ENCODE data around the gene FOXN3.

The FOXN3 gene

DNA sequence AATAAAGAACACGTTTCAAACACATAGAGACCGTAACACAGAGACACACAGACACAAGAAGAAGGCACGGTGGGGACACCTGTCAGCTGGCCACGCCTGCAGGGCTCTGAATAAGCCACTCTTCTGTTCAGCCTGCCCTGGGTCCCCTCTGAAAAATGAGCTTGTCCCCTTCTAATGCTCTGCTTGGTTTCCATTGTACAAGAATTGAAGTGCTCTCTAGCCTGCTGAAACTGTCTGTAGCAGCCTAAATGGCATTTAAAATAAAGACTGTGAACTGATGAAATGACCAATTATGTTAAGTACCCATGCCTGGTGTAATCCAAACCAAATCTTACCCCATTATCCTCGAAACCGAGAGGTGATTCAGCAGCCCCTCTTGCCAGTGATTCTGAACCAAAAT, 139.8 kb downstream of the FOXN3 start:
- no peak for DNase-seq (ENCODE audit: low read depth in 3 of 3)

DNA sequence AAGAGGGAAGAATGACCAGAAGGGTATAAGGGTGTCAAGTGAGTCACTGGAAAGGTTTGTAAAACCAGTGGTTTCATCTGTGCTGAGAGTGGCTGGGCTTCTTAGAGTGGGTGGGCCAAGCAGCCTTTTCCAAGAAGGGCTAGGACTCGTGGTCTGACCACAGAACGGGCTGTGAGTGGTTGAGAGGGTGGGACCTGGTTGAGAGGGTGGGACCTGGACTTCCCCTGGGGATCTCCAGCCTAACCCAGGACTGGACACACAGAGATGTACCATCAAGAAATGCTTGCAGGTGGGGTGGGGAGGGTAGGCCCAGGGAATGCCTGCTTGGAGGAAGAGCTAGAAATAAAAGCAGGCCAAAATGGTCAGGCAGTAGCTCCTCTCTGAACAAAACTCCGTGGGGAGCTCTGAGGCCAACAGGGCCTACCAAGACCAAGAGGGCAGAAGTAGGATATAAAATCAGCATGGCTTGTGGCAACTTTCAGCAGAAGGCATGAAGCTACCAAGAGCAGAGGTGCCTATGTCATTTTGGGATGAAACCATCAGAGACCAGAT, 140.5 kb downstream of the FOXN3 start:
- peak; percentile 61 to 78 (median 66) for DNase-seq (ENCODE audit: low read depth in 3 of 3)

GRCh38 chr14:89270439-89271227, 146.4 kb downstream of the FOXN3 start:
- no peak for DNase-seq (ENCODE audit: low read depth in 3 of 3)

- no peak for DNase-seq (ENCODE audit: low read depth in 3 of 3)
These were observed 147.6 kb downstream of the FOXN3 start for GRCh38 chr14:89269404-89269803.

DNA sequence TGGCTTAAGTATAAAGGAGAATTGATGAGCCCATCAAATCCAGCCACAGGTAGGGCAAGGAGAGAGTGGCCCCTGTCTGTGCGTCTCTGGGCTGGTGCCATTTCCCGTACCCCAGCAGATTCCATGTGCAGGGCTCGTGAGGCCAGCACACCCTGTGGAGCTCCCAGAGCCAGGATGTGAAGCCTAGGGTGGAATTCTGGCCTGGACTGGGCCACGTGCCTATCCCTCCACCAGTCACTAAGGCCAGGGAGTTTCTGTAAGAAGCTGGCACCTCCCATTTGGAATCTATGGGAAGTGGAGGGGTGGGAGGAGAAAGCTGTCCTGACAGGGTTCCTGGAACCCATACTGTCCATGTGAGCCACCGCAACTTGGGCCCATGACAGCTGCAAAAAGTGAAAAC, 148.5 kb downstream of the FOXN3 start:
- no peak for DNase-seq (ENCODE audit: low read depth in 3 of 3)

GRCh38 chr14:89267656-89268055, 149.4 kb downstream of the FOXN3 start:
- no peak for DNase-seq (ENCODE audit: low read depth in 3 of 3)

DNA sequence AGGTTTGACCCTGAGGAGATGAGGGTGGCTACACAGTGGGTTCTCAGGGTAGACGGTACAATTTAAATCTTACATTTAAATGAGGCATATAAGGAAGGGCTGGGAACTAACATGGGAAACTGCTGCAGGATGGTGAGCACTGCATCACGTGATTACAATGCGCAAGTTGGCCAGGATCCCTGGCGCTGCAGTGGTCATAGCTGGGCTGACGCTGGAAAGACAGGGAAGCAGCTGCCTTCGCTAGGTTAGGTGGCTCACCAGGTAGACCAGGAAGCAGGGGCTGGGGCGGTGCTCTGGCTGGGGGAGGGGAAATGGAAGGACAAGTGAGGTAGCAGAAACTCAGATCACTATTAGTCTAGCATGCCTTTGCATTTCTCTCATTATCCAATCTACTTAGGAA, 149.9 kb downstream of the FOXN3 start:
- DNase-seq (ENCODE audit: low read depth in 3 of 3): no peak

DNA sequence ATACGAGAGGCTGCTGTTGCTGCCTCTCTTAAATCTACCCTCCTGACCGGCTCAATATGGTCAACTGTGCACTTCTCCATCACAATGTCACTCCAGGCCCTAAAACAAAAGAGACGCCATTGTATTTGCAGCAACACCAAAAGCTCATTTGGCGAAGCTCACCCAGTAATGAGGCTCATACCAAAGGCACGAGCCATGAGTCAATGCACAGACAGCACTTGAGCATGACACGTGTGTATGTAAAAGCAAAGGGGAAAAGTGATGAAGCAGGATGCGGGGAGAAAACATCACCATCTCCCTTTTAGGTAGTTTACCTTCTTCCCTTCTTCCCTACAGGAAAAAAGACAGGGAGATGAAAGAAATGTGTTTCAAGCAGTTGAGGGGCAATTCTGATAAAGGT, 150.3 kb downstream of the FOXN3 start:
- DNase-seq (ENCODE audit: low read depth in 3 of 3): no peak

DNA sequence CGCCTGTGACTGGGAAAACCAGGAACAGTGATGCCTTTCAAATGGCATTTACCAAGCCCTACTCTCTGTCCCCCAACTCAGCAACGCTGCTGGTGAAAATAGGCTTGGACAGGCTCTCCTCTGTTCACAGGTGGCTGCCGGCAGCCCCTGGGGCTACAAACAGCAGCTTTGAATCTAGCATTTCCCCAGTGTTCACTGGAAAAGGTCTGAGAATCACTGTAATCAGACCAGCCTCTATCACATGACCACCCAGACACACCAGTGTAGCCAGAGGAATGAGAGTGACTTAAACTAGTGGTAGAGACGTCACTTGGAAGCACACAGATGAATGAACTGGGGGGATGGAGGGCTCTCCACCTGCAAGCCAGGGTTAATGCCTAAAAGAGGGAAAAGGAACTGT, 151.8 kb downstream of the FOXN3 start:
- no peak for DNase-seq (ENCODE audit: low read depth in 3 of 3)

GRCh38 chr14:89264196-89264800, 152.7 kb downstream of the FOXN3 start:
- DNase-seq (ENCODE audit: low read depth in 3 of 3): no peak

- no peak for DNase-seq (ENCODE audit: low read depth in 3 of 3)
These were observed 155.0 kb downstream of the FOXN3 start for GRCh38 chr14:89262041-89262440.

DNA sequence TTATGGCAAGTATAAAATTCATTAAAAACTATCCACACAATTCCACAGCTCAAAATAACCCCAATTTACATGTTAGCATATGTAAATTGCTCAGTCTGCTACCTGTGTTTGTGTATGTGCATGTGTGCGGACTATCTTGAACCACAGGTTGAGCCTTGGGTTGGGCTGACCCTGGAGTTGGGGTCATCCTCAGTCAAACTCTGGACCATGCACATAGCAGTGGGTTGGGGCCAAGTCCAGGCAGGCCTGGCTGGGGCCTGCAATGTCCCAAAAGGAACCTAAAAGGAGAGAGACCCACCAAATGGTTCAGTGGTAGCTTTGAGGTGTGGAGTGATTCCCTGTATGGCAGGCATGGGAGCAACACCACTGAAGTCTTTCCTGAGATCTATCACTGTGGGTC, 156.1 kb downstream of the FOXN3 start:
- DNase-seq (ENCODE audit: low read depth in 3 of 3): no peak

GRCh38 chr14:89259951-89260609, 157.0 kb downstream of the FOXN3 start:
- no peak for DNase-seq (ENCODE audit: low read depth in 3 of 3)

DNA sequence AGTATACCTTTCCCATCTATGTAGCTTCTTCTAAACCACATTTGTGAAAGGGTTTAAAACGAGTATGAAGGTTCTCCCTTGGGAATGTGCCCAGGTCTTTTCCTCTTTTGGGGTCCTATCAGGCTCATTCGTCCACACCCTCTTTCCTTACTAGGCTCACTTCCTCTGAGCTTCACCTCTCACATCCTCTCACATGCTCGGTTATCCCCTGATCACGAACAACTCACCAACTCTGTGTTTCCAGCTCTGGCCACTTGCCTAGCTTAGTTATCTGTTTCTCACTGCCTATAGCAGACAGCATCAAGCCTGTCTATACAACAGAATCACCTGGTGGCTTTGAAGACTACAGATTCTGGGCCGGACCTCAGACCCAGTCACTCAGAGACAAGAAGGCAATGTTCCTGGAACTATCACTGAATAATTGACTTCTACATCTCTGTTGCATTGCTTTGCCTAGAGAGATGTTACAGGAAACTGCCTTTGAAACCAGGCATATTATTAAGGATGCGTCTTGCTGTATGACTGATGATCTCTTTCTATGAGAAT, 158.2 kb downstream of the FOXN3 start:
- no peak for DNase-seq (ENCODE audit: low read depth in 3 of 3)

GRCh38 chr14:89256951-89257350, 160.1 kb downstream of the FOXN3 start:
- DNase-seq (ENCODE audit: low read depth in 3 of 3): no peak

- no peak for DNase-seq (ENCODE audit: low read depth in 3 of 3)
These were observed 160.8 kb downstream of the FOXN3 start for GRCh38 chr14:89256283-89256682.

- DNase-seq (ENCODE audit: low read depth in 3 of 3): no peak
These were observed 161.2 kb downstream of the FOXN3 start for GRCh38 chr14:89255852-89256251.

DNA sequence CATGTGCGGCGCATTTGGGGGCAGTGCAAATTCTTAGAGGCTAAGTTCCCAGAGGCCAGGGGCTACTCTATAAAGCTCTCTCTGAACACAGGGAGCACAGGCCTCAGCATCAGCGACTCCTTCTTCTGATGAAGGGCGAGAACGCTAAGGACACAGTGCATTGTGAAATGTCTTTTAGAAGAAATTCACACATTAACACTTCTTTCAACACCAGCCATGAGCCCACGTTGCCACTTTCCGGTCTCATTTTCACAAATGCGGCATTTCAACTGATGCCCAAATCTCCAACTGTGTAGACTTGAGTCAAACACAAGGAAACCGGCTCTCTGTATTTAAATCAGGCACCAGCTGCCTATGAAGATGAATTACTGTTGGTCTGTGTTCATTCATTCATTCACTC, 162.0 kb downstream of the FOXN3 start:
- no peak for DNase-seq (ENCODE audit: low read depth in 3 of 3)

DNA sequence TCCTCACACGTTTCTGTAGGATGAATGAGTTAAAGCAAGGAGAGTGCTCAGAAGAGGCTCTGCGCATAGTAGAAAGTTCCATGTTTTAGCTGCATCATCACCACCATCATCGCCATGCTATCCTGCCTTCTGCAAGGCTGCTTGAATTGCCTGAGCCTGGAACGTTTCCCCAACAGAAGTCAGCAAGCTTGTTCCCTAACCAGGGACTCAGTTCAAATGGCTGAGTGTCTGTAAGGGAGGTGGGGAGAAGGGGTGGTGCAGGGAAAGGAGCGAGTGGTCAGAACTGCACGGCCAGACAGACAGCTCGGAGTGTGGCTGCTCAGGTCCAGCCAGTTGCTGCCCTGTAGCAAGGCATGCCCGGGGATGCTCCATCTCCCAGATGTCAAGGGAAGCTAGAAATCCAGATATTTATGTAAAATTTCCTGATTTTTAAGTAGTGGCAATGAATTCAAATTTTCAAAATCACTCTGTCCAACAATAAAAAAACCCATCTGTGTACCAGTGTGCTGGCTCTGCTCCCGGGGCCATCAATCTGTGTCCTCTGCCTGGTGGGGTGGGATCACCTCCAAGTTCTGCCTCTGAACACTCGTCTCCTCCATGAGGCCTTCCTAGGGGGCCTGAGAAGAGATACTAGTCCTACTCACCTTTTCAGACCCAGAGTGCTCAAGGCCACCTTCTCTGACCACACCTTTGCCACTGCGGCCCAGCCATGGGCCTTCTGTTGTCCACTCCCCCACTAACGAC, 162.7 kb downstream of the FOXN3 start:
- DNase-seq (ENCODE audit: low read depth in 3 of 3): no peak

GRCh38 chr14:89252887-89253532, 164.0 kb downstream of the FOXN3 start:
- DNase-seq (ENCODE audit: low read depth in 3 of 3): no peak

DNA sequence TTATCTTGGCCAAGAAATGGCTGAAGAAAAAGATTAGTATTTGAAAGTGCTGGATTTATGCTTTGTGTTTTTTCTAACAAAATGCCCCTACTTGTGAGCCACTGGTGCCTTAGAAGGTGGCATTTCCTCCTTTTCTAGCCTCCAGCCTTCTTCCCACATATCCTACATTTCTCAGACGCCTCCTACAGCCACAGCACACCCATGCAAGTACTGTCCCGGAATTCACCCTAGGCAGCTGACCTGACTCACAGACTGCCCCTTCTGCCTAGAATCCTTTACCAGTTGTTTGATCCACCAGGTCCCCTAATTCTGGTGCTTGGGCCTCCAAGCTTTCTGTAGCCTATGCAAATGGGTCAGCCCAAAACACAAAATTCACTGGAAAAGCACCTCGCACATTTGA, 166.0 kb downstream of the FOXN3 start:
- DNase-seq (ENCODE audit: low read depth in 3 of 3): no peak
